GM19324 (cell line): ENCODE data around the gene MMEL1.
"Not testable (repeated sequence)": the region's sequence is repeated elsewhere in the genome, so short reads cannot be mapped to it uniquely, and the experiment has no call there.

Experiments
- ATAC-seq: cut with Tn5 transposase; IDR thresholded peaks from one replicate; pipeline ENCODE4 v1.9.1; 2021; ENCODE audit warnings: mild to moderate bottlenecking, moderate library complexity; ENCODE audit not compliant: unreplicated experiment, low FRiP score

Gene MMEL1

DNA sequence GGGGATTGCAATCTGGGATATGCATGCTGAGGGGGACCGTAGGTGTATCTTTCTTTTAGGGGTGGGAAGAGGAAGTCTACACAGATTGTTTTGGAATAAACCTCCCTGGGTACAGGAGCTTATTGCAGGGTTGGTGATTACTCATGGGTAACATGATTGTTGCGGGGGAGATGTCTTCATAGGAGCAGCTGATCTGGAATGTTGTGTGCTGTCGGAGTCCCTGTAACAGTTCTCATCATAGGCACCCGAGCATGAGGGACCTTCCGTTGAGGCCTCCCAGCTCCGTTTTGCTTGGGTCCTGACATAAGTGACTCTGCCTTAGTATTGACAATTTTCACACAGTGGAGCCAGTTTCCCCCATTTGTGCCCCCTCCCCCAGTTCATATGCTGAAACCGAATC lies 50.4 kb downstream of the MMEL1 start:
- ATAC-seq: no peak

DNA sequence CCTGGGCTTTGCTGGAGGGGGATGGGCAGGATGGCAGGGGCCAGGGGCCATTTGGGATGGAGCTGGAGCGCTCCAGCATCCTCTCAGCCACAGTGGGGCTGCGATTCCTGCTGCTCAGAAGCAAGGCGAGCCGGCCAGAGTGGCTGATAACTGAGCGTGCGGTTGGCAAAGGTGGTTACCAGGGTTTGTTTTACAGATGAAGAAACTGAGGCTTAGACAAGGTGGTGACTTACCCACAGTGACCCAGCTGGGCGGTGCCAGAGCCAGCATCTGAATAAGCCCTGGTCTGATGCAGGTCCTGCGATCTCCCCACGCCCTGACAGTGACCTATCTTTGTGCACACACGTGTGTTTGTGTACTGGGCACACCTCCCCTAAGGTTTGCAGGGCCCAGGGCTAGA lies 52.1 kb downstream of the MMEL1 start:
- ATAC-seq: no peak

DNA sequence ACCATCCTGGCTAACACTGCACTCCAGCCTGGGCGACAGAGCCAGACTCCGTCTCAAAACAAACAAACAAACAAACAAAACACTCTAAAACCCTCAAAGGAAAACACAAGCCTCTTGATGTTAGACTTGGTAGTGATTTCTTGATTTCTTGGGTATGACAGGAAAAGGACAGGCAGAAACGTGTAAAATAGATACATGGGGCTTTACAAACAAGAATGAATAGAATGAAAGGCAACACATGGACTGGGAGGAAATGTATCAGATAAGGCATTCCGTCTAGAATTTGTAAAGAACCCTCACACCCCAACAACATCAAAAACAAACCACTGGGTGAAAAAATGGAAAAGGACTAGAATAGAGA lies 54.1 kb downstream of the MMEL1 start:
- no peak for ATAC-seq

DNA sequence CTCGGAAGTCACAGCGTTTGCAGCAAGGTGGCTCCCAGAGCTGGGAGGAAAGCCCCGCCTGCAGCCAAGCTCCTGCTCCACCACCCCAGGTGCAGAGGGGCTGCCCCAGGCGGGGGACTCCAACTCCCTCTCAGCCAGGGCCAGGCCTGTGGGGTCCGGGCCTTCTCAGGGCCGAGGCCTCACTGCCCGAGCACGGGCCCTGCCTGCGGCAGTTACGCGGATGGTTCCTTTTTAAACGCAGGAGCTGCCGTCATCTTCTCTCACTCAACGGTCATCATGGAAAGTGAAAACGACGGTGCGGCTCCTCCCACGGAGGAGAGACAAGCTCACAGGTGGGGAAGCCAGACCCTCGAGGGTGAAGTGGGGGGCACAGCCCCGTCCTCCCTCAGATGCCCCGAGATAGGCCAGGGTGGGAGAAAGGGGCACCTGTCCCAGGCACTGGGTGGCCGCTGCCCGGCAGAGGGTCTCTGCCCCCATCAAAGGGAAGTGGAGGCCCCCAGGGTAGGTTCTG lies 55.2 kb downstream of the MMEL1 start:
- ATAC-seq: peak; percentile 28

DNA sequence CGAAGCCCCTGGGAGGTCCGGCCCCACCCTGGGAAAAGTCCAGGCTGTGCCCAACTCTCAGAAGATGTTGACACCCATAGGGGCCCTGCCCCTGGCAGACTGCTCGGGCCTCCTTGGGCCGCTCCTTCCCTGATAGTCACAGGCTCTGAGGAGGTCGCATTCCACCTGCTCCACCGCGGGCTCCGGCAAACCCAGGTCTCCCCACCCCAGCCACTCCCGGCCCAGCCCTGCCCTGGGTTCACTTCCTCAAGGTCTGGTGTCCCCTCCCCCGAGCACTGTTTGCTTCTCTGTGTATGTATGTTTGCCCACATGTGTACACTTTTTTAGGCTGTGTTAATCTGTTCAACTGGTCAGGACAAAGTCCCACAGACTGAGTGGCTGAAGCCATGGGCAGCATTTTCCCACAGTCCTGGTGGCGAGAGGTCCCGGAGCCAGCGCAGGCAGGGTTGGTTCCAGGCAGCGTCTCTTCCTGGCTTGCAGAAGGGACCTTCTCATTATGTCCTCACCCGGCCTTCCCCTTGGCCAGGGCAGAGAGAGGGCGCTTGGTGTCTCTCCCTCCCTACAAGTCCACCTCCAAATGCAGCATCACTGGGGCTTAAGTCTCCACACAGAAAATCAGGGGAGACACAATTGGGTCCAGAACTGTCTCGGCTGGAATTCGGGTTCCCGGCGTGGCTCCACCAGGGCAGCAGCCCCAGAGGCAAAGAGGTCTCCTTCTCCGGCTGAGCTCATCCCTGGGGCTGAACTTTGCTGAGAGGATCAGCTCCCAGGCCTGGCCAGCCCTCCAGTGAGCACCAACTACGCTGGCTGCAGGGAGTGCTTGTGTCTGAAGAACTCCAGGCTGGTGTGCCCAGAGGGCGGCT lies 56.8 kb downstream of the MMEL1 start:
- no peak for ATAC-seq

DNA sequence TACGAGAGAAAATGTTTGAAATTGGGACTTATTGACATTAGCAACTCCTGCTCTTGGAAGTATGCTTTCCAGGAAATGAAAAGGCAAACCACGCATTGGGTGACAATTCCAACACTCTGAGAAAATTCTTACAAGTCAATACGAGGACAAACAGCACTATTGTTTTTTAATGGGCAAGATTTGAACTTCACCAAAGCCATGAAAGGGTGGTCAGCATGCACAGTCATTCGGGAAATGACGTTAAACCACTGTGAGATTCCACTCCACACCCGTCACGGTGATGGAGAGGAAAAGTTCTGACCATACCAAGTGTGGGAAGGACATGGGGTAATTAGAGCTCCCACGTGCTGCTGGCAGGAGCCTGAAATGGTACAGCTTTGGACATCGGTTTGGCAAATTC lies 58.5 kb downstream of the MMEL1 start:
- ATAC-seq: no peak

DNA sequence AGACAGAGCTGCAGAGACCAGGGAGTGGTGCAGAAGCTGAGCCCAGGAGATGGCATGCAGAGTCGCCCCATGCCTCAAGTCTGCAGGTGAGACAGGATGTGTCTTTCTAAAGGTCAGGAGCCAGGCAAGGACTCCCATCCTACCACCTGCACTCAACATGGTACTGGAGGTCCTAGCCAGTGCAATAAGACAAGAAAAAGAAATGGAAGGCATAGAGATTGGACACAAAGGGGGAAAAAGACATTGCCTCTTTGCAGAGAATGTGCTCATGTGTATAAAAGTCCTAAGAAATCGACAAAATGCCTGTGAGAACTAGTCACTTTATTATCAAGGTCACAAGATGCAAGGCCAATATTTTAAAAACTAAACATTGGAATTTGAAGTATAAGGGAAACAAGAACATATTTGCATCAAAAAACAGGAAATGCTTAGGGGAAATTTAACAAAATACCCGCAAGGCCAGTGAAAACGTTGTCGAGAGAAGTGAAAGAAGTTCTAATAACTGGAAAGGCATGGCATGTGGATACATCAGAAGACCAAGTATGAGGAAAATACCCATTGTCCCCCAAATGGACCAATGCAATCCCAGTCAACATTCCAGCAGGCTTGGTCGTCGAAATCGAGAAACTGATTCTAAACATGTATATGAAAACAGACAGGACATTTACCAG lies 59.4 kb downstream of the MMEL1 start:
- no peak for ATAC-seq

DNA sequence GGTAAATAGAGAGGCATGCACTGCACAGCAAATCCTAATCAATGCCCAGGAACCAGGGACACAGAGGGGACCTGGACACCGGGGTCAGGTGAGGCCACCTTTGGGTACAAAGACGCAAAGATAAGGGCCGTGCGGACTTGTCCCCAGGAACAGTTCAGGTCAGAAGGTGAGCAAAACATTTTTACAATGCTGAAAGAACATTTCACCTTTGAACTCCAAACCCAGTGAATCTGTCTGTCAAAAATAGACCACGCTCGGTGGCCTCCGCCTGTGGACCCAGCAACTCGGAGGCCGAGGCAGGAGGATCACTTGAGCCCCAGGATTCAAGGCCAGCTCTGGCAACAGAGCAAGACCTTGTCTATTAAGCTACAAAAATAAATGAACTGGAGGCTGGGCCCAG lies 61.5 kb downstream of the MMEL1 start:
- ATAC-seq: no peak

DNA sequence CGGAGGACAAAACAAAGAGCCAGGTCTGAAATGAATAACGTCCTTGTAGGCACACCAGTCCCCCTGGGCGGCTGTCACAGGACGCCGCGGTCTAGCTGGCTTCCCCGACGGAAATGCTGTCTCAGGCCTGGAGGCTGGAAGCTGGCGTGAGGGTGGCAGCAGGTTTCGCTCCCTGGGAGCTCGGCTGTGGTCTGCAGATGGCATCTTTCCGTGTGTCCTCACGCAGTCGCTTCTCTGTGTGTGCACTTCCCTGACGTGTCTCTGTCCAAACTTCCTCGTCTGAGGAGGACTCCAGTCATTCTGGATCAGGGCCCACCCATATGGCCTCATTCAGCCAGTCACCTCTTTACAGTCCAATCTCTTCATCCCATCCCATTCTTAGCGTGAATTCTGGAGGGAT lies 62.5 kb downstream of the MMEL1 start:
- no peak for ATAC-seq

DNA sequence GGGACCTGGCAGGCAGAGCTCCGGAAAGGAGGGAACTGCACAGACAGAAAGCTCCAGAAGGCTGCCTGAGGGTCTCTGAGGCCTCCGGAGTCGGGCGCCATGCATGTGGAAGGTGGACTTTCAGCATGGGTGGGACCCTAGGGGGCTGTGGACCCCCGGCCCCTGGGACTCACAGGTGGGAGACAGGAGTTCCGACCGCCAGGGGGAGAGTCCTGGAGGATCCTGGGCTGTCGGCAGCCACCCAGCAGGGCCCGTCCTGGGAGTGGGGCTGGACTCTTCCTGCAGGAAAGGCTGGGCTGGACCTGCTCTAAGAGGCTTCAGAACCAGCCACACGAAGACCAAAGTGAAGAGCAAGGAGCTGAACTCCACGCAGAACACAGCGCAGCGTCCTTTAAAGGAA lies 63.1 kb downstream of the MMEL1 start:
- not testable (repeated sequence) for ATAC-seq

DNA sequence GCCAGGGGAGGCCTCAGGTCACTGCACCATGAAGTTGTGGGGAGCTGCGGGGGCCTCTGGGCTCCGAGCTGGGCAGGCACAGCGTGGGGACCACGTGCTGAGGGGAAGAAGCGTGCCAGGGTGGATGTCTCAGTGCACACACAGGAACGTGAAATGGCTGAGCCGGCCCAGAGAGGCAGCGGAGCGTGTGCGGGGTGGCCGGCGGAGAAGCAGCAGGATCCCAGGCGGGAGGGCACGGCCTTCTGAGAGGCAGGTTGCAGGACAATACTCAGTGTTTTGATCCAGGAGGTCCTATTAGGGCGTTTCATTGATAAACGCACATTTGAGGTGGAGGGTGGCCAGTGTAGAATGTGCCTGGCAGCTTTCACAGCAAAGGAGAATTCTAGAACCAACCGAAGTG lies 63.8 kb downstream of the MMEL1 start:
- no peak for ATAC-seq

DNA sequence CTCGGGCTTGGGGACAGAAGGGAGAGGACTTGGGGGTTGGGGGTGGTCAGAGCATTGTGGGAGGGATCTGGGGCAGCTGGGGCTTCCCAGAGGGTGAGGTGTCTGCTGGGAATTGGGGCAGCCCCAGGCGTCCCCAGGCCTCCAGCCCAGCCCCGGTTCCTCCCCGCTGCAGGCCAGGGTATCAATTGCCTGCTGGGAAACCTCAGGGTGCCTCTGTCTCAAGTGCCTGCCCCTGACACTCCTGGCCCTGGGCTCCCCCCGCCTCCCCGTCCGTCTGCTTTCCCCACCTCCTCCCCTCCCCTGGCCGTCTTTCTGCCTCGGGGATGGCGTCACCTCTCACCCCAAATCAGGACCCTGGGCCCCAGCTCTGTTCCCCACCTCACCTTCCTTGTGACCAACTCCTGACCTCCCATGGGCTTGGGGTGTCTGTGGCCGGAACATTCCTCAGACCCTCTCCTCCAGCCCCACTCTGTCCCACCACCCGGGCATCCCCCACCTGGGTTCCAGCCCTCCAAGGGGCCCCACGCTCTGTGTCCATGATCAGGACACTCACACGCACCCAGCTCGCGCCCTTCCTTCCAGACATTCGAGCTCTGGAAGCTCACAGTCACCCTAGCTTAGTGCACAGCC lies 64.5 kb downstream of the MMEL1 start:
- not testable (repeated sequence) for ATAC-seq

DNA sequence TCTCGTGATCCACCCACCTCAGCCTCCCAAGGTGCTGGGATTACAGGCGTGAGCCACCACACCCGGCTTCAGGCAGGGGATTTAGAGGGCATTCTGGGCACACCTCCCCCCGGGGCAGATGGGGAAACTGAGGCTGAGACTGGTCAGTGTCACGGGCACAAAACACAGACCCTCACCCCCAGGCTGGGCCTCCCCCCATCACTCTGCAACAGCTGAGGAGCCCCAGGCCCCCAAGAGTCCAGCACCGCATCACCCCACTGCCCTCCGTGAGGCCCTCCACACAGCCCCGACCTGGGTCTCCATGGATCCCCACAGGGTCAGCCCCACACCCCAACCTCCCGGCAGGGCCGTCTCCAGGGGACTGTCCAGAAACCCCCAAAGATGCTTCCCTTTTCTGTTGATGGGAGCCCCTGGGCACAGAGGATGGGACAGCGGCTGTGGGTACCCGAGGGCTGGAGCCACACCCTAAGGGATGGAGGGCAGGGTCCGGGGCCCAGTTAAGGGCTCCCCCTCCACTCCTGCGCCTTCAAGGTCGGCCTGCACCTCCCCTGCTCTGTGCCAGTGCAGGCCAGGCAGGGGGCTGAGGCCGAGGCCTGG lies 65.6 kb downstream of the MMEL1 start:
- ATAC-seq: no peak

DNA sequence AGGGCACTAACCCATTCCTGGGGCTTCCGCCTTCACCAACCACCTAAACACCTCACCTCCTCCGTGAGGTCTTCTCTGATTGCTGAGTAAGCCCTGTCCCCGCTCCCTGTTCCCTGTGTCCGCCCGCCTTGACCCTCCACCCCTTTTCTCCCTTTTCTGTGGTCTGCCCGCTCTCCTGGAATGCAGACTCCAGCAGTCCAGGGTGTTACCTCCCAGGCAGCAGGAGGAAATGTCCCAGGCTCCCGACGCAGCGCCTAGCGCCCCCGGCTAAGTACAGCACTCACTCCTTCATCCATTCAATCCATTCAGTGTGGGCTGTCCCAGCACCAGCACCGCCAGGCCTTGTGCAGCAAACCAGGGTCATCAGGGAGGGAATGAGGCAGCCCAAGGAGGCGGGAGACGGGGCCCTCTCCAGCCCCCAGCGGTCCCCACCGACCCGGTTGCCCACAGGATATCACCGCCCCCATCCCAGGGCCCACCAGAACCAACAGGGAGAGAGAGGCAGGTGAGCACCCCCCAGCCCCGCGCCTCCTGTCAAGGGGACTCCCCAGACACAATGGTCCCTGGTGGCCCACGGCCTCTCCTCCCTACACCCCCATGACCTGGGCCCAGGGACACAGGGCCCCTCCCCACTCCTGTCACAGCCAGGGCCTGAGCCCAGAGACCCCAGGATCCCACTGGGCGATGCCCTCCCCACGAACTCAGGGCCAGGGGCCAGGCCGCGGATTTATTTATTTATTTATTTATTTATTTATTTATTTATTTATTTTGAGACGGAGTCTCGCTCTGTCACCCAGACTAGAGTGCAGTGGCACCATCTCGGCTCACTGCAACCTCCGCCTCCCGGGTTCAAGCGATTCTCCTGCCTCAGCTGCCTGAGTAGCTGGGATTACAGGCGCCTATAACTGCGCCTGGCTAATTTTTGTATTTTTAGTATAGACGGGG lies 66.4 kb downstream of the MMEL1 start:
- no peak for ATAC-seq

DNA sequence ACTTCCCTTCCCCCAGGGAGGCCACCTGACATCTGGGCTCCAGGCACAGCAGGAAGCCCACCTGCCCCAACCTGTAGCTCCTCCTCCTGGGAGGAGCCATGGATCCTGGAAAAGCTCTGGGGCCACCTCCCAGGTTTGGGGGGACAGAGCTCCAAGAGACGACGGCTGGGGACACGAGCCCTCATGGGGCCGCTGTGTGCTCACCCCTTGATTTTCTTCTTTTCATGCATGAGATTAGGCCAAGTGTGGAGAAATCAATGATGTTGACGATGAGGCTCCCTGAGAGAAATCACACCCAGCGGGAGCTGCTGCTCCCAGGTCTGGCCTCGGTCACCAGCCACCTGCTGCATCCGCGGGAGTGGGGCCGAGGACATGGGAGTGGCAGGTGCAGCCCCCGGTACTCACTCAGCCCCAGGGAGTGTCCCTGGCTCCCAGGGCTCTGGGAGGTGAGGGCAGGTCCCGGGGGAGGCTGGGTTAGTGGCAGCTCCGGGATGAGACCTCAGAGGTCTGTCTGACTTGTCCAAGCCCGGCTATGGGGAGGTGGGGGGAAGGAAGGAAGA lies 67.9 kb downstream of the MMEL1 start:
- ATAC-seq: no peak

DNA sequence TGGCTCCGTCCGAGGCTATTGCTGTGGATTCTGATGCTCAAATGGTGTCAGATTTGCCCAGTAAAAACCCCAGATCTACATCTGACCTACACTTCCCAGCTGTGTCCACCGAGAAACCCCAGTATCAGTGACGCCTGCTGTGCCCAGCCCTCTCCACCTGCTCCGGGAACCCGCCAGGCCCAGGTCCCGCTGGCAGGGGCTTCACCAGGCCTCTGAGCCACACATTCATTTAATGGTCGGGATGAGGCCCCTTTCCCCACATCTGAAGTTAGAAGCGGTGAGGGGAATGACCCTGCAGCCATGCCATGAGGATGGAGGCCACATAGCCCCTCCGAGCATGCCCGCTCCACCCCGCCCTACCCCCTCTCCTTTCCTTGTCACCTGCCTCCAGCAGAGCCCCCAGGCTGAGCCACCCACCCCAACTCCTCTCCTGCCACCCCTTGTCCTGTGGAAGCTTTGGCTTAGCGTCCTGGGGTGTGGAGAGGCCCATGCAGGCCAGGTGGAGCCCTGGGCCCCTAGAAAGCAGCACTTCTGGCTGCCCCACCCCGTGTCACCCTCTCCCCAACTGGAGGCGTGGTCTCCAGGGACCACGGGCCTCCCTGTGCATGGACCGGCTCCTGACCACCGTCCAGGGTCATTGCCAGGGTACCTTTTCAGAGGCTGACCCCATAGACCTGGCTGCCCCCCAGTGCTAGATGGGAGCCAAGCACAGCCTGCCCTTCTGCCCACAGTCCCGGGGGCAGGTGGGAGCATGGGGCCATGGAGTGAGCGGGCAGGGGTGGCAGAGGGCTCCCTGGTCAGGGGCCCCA lies 68.6 kb downstream of the MMEL1 start:
- ATAC-seq: no peak

DNA sequence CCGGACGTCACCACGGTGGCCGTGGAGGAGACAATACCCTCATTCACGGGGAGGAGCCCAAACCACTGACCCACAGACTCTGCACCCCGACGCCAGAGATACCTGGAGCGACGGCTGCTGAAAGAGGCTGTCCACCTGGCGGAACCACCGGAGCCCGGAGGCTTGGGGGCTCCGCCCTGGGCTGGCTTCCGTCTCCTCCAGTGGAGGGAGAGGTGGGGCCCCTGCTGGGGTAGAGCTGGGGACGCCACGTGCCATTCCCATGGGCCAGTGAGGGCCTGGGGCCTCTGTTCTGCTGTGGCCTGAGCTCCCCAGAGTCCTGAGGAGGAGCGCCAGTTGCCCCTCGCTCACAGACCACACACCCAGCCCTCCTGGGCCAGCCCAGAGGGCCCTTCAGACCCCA lies 69.6 kb downstream of the MMEL1 start:
- no peak for ATAC-seq

DNA sequence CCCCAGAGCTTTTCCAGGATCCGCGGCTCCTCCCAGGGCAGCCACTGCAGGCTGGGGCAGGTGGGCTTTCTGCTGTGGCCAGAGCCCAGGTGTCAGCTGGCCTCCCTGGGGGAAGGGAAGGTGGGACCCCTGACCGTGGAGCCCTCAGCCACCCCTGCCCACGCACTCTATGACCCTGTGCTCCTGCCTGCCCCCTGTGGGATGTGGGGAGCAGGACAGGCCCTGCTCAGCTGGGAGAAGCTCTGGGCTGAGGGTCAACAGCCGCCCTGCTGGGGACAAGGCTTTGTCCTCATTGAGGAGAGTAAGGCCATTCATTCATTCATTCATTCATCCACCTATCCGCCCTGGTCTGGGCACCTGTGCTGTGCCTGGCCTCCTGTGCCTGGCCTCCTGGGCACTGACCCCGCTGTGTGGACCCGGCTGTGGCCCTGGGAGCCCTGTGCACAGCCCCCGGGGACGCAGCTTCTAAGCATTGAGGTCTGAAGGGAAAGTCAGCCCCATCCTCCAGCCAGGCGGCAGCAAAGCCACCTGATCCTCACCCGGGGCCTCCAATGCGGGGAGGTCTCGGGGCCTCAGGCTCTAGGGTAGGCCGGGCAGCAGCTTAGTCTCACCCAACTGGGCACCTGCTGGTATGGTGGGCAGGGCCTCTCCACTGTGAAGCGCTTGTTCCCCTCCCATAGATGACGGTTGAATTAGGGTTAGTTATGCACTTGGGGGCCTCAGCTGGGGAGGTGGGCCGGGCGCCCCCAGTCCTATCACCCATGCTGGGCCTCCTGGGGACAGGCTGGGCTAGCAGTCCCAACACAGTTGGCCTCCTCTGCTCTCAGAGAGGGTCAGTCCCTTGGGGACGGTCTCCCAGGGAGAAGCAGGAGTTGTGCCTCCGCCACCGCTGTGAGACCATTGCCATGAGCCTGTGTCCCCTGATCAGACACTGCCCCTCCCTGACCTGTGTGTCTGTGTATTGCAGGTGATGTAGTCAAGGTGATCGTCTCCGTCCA lies 70.6 kb downstream of the MMEL1 start:
- no peak for ATAC-seq
